Testis (tissue), 2 donors: ENCODE data around the gene BCAS3.

ENCODE experiments used
- POLR2A ChIP-seq: fragments of 450-650 bp; IDR thresholded peaks from one replicate; pipeline ENCODE4 v1.6.1; 2017; ENCODE audit warnings: antibody characterized with exemption, mild to moderate bottlenecking, moderate library complexity
- TF ChIP-seq, protein P1 (sequence below), 3 experiments: fragments of 450-650 bp in 2 of 3; fragments of 200-600 bp in 1 of 3; sonication (generic) in 1 of 3; IDR thresholded peaks; one replicate each; pipeline ENCODE4 v1.5.1; 2016 to 2019; ENCODE audit warnings: antibody characterized with exemption in 3 of 3, mild to moderate bottlenecking in 2 of 3, moderate library complexity in 1 of 3

- TF ChIP-seq, protein P1, sequence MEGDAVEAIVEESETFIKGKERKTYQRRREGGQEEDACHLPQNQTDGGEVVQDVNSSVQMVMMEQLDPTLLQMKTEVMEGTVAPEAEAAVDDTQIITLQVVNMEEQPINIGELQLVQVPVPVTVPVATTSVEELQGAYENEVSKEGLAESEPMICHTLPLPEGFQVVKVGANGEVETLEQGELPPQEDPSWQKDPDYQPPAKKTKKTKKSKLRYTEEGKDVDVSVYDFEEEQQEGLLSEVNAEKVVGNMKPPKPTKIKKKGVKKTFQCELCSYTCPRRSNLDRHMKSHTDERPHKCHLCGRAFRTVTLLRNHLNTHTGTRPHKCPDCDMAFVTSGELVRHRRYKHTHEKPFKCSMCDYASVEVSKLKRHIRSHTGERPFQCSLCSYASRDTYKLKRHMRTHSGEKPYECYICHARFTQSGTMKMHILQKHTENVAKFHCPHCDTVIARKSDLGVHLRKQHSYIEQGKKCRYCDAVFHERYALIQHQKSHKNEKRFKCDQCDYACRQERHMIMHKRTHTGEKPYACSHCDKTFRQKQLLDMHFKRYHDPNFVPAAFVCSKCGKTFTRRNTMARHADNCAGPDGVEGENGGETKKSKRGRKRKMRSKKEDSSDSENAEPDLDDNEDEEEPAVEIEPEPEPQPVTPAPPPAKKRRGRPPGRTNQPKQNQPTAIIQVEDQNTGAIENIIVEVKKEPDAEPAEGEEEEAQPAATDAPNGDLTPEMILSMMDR (IDR thresholded peaks at IDR 0.05), result no peak
- TF ChIP-seq POLR2A, result no peak
These were observed 379.6 kb downstream of the BCAS3 start for GRCh38 chr17:61057257-61057656.
